ENCODE results near the gene PCMTD2.

DNA sequence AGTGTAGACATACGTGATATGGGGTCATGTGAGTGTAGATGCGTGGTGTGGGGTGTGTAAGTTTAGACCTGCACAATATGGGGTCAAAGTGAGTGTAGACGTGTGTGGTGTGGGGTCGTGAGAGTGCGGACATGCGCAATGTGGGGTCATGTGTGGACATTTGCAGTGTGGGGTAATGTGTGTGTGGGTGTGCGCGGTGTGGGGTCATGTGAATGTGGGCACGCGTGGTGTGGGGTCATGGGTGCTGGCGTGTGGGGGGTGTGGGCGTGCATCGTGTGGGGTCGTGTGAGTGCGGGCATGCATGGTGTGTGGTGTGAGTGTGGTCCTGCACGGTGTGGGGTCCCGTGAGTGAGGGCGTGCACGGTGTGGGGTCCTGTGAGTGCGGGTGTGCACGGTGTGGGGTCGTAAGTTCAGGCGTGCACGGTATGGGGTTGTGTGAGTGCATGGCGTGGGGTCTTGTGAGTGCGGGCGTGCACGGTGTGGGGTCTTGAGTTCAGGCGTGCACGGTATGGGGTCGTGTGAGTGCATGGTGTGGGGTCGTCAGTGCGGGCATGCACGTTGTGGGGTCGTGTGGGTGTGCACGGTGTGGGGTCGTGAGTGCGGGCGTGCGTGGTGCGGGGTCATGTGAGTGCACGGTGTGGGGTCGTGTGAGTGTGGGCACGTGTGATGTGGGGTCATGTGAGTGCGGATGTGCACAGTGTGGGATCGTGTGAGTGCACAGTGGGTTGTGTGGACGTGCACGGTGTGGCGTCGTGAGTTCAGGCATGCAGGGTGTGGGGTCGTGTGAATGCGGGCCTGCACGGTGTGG lies 14.3 kb downstream of the PCMTD2 start:
- TF ChIP-seq, protein P1, sequence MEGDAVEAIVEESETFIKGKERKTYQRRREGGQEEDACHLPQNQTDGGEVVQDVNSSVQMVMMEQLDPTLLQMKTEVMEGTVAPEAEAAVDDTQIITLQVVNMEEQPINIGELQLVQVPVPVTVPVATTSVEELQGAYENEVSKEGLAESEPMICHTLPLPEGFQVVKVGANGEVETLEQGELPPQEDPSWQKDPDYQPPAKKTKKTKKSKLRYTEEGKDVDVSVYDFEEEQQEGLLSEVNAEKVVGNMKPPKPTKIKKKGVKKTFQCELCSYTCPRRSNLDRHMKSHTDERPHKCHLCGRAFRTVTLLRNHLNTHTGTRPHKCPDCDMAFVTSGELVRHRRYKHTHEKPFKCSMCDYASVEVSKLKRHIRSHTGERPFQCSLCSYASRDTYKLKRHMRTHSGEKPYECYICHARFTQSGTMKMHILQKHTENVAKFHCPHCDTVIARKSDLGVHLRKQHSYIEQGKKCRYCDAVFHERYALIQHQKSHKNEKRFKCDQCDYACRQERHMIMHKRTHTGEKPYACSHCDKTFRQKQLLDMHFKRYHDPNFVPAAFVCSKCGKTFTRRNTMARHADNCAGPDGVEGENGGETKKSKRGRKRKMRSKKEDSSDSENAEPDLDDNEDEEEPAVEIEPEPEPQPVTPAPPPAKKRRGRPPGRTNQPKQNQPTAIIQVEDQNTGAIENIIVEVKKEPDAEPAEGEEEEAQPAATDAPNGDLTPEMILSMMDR (IDR thresholded peaks at IDR 0.05; ENCODE audit: low read length), result no peak
- TF ChIP-seq EZH2 (IDR thresholded peaks at IDR 0.05; ENCODE audit: borderline replicate concordance, low read length), result no peak
